LNCaP clone FGC (cell line): ENCODE results near the gene CBY1.
"Not testable (repeated sequence)": the region's sequence is repeated elsewhere in the genome, so short reads cannot be mapped to it uniquely, and the experiment has no call there.

ENCODE experiments used
- DNase-seq: peaks from one replicate; pipeline ENCODE4 v3.0.0-alpha.2; 2011; ENCODE audit warnings: low read depth
- H3K4me3 ChIP-seq: 2 replicates; pipeline ENCODE4 v1.5.1; 2011; ENCODE audit warnings: mild to moderate bottlenecking, low read depth, low read length, control low read depth
- CTCF ChIP-seq: IDR thresholded peaks from 2 replicates; pipeline ENCODE4 v1.5.1; 2012; ENCODE audit warnings: mild to moderate bottlenecking; ENCODE audit not compliant: control insufficient read depth, insufficient read depth; ENCODE audit errors: extremely low read depth

The CBY1 gene

GRCh38 chr22:38629108-38629507, 27.3 kb upstream of the CBY1 start:
- no peak for DNase-seq
- no peak for TF ChIP-seq CTCF
- no peak overlapping the region for H3K4me3 ChIP-seq

GRCh38 chr22:38631724-38632123, 24.7 kb upstream of the CBY1 start:
- no peak for TF ChIP-seq CTCF
- no peak overlapping the region for H3K4me3 ChIP-seq
- no peak for DNase-seq

- H3K4me3 ChIP-seq: no peak overlapping the region
- no peak for DNase-seq
- no peak for TF ChIP-seq CTCF
These were observed 23.9 kb upstream of the CBY1 start for GRCh38 chr22:38632528-38632927.

- no peak for DNase-seq
These were observed 18.2 kb upstream of the CBY1 start for GRCh38 chr22:38638216-38638615.

GRCh38 chr22:38638728-38639127, 17.7 kb upstream of the CBY1 start:
- no peak overlapping the region for H3K4me3 ChIP-seq
- no peak for TF ChIP-seq CTCF
- DNase-seq: no peak

More at GRCh38 chr22:38638216-38638615, 18.2 kb upstream of the CBY1 start:
- no peak overlapping the region for H3K4me3 ChIP-seq
- no peak for TF ChIP-seq CTCF

GRCh38 chr22:38641476-38642040, 14.9 kb upstream of the CBY1 start:
- no peak for TF ChIP-seq CTCF
- H3K4me3 ChIP-seq: no peak overlapping the region
- no peak for DNase-seq

GRCh38 chr22:38644245-38644644, 12.2 kb upstream of the CBY1 start:
- not testable (repeated sequence) for H3K4me3 ChIP-seq, DNase-seq

- DNase-seq: no peak
- no peak overlapping the region for H3K4me3 ChIP-seq
- TF ChIP-seq CTCF: no peak
These were observed 11.0 kb upstream of the CBY1 start for GRCh38 chr22:38645430-38645829.
